G401.6 (cell line): ENCODE data around the gene XPA.

Experiments
- FAIRE-seq: peaks from 2 replicates; lab custom pipeline; 2012; peaks lifted over from hg19 to GRCh38; lab: Jason Lieb, UNC

XPA gene

DNA sequence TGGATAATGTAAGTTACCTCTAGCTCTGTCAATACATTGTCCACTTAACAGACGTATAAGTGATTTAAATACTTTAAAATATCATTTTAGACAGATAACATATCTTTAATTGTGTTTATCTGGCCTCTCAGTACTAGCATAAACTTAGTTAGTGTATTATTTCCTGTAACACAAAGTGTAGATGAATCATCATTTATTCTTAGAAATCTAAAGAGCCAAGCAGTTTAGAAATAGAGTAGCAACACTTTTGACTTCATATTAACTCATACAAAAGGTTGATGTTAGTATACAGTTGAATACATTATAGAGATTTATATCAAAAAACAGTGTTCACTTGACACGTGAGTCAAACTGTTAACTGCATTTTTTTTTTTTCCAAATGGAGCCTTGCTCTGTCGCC lies 45.5 kb downstream of the XPA start:
- FAIRE-seq, result no peak

DNA sequence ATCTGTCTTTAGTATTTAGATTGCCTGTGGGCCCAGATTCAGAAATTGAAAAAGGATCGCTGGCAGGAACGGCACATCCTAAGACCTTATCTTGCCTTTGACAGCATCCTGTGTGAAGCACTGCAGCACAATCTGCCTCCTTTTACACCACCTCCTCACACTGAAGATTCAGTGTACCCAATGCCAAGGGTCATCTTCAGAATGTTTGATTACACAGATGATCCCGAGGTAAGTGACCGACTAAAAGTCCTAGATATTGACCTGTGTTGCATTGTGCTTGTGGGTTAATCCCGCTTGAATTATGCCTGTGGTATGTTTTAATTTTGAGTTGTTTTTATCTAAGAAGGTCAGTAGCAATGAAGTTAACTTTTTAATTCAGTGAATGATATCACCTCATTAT lies 49.1 kb downstream of the XPA start:
- FAIRE-seq, result no peak

DNA sequence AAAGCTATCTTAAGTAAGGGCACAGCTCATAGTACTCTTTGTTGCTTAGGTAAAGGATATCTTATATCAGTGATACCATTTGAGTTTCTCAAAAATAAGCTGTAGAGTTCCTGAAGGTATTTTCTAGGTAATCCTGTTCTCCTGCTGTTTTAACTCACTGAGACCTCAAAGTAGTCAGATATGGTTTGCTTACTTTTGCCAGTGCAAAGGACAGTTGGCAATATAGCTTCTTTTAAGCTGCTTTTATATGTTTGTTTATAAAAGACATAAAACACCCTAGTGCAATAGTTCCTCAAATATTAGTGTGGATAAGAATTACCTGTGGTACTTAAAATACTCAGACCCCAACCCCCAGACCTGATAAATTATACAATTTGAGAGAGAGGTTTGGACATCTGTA lies 51.4 kb downstream of the XPA start:
- no peak for FAIRE-seq

DNA sequence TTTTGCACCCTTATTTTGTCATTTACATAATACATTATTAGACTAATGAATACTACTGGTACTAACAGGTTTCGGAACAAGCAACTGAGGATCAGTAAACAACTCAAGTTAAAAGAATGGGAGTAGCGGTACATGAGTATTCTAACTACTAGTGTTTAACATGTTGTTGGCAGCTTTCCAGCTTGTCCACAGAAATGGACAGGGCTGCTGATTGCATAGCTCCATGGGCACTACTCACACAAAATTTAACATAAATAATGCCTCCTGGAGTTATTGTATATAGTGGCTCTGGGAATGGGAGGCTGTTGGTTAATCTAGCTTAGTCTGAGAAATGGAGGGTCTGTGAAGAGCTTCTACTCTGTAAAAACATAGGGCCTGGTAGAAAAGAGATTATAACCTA lies 56.8 kb downstream of the XPA start:
- FAIRE-seq, result no peak

DNA sequence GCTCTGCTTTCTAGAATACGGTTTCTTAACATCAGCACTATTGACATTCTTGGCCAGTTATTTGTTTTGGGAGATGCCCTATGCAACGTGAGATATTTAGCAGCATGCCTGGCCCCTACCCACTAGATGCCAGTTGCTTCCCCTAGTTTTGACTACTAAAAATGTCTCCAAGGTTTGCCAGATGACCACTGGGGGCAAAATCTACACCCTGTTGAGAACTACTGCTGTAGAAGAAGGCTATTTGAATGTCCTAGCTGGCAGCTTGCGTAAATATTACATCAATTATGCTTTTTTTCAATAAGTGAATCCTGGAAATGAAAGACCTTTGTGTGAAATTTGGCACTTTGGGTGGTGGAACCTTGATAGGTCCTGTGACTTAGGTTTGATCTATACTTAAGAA lies 58.5 kb downstream of the XPA start:
- FAIRE-seq, result no peak

DNA sequence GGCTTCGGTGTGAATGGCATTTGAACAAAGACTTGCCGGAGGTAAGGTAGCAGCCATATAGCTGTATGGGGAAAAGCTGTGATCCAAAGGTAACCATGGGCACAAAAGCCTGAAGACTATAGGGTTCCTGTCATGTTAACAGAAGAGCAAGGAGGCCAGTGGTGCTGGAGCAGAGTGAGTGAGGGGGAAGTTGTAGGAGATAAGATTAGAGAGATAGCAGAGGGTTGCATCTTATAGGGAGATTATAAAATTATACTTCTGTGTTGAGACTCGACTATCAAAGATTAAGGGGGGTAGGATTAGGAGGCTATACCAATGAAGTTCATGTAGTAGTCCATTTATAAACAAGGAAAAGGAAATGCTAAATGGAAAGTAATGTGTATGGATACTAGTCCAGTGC lies 60.2 kb downstream of the XPA start:
- FAIRE-seq, result no peak

DNA sequence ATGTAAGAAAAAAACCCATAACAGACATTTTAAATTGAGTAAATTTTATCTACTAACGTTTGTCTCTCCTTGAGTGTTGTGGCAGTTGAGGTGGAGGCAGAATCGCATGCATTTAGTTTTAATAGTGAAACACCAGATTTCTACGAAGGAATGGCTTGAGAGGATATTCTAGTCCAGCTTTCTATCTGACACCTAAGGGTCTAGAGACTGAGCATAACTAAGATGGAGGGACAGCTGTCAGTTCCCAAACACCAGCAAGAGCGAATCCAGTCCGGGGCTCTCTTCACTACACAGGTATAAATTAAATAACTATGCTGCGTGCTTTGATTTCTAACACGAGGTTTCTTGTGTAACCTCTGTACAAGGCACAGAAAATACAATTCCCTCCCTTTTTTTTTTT lies 62.1 kb downstream of the XPA start:
- no peak for FAIRE-seq

DNA sequence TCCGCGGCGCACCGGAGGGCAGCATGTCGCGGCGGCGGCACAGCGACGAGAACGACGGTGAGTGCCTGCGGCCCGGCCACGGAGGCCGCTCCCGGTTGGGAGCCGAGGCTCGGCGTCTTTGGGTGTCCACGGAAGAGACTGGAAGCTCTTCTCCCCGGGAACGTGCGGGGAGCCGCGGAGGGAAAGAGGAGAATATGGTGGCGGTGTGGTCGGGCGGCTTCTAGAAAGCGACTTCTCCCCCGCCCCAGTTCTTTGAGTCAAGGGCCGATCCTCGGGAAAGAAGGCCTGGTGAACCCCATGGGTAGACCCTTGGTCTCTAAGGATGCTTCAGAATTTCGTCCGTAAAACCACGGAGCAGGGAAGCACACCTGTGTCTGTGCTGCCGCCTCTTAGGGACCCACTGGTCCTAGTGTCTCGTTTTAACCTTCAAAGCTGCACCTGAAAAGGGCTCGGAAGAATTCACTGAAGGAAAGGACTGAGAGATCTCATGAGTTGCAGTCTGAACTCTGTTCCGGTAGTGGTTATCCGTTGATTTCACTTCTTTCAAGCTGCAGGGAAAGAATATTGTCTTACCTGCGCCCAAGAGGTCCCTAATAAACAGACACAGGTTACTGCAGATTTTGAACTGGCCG lies 63.2 kb downstream of the XPA start:
- no peak for FAIRE-seq

DNA sequence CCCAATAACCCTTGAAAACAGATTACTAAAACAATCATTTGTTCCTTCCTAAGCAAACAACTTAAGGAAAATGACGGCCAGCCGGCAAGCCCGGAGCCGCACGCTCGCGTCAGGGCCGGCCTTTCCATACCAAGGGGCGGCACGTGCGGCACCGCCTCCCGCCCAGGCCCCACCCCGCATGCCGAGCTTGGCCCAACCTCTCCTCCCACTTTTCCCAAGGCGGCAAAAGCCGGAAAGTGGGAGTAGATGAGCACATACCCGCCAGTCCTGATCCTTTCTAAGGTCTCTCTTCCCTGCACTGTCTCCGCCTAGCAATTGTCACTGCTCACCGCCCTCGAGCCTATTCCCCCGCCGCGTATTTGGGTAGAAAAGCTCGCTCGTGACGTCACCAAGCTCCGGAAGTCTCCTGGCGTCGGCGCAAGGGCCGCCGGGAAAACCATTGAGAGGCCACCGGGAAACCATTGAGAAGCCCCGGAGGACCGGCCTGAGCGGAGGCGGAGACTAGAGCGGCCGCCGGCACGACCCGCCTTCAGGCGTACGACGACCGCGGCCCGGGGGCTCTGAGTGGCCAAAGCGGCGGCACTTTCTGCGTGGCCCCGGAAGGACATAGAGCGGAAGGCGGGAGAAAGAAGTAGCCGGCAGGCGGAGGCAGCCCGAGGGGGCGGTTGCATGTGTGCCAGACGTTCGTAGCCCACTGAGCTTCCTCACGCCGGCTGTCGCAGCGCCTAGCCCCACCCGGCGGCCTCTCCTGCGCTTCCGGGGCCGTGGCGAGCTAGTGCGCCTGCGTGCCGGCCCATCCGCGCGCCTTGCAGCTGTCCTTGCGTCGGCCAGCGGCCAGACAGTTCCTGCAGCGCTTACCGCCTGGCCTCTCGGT lies 63.9 kb downstream of the XPA start, which contains the start of the genes NCBP1 and TSTD2:
Gene NCBP1 (plus strand): TSS at position 837 of the 874 bp plus-strand sequence. CDS start 61 bp downstream, outside the sequence.
Gene TSTD2 (minus strand): TSS at position 384 of the 874 bp plus-strand sequence. CDS start 5,806 bp downstream, outside the sequence.
- peak; percentile 97 for FAIRE-seq

DNA sequence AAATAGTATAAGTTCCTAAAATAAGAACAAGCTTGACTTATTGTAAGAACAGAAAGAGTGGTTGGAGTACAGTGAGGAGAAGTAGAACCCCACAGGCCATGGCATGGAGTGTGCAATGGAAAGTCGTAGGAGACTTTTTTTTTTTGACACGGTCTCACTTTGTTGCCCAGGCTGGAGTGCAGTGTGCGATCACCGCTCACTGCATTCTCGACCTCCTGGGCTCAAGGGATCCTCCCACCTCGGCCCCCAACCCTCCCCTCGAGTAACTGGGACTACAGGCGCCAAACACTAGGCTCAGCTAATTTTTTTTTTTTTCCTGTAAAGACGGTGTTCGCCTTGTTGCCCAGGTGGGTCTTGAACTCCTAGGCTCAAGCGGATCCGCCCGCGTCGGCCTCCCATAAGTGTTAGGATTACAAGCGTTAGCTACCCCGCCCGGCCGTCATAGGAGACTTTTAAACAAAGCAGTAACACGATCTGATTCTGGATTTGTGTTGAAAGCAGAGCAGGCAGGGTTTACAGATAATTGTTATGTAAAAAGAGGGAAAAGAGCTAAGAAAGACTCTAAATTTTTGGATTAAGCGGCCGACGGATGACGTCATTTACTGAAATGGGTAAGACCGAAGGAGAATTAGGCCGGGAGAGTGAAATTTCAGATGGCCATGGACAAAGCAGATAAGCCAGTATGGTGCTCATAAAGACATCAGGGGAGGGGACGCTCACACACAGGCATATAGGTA lies 64.7 kb downstream of the XPA start:
- FAIRE-seq, result no peak

DNA sequence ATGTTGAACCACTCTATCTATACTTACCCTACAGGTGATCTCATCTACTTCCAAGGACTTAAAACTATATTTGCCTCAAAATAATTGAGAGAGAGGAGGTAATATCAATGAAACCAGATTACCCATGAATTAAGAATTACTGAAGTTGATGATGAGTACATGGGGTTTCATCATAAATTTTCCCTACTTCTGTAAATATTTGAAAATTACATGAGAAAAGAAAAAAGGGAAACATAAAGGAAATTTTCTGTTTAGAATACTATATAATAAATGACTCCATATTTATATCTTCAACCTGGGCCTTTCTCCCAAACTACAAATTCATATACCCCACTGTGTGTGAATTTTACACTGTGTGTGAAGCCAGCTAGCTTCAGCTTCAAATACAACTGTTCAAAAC lies 66.5 kb downstream of the XPA start:
- FAIRE-seq, result no peak

DNA sequence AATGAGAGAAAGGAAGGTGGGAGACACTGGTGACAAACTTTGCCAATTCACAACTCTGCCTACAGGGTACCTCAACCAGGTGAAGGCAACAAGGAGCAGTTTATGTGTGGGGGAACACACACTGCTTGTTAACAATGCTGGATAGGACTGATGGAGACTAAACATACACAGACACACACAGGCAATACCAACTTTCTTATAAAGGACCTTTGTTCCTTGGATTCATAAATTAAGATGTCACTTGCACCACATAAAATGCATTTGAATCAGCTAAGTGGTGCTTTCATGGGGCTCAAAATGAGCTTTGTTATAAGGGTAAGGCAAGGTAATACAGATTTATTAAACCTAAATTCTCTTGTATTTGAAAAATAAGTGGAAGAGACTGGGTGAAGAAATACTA lies 68.0 kb downstream of the XPA start:
- no peak for FAIRE-seq

DNA sequence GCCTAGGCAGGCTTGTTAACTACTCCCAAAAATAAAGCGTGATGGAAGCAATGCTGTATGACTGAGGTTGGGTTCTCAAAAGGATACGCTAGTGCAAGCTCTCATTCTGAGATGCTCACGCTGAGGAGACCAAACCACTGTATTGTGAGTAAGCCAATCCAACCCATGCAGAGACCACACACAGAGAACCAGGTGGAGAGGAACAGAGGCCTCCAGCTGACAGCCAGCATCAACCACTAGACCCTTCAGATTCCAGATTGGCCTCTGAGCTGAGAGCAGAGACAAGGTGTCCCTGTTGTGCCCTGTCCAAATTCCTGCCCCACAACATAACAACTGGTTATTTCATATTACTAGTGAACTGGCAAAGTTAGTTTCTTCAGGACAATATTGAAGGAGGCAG lies 68.5 kb downstream of the XPA start:
- FAIRE-seq, result no peak

DNA sequence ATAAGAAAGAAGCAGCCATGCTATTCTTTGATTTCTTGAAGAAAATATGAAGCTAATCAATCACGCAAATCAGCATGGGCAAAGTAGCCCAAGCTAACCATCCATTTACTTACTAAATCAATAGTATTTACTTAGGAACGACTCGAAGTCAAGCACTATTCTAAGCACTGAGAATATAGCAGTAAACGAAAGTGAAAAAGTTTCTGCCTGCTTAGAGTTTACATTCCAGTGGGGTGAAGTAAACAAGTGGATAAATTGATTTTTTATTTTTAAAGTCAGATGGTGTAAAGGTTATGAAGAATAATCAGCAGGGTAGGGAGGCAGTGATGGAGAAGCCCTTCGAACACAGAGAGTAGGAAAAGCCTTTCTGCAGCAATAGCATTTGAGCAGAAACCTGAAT lies 69.5 kb downstream of the XPA start:
- FAIRE-seq, result no peak

DNA sequence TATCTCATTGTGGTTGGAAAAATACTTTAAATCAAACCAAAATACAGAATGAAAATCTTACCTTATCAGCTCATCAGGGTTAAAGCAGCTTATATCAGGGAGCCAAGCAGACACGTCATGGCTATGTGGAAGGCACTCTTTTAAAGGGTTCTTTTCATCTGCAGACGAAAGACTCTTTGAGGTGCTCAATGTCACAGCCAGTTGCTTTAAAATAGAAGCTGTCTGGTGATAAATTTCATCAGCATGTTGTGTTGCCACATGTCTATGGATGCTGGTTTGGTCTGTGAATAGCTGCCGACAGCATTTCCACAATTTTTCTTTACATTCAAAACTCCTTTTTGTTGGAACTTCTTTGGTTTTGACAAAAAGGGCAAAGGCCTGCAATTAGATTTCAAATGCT lies 71.5 kb downstream of the XPA start:
- FAIRE-seq, result no peak
